CD14-positive monocyte (primary cell): Measurements from ENCODE around the gene DAGLA. TPM values are rescaled to one million over a fixed set of nuclear protein-coding genes. Genes with fewer than 3 reads are reported as not detected.

ENCODE experiments used
- DNase-seq, 3 donors: peaks; one replicate each; pipeline ENCODE4 v3.0.0-alpha.2; 2011 to 2022
- H2AFZ ChIP-seq: 2 replicates; pipeline ENCODE4 v1.6.0; 2012; ENCODE audit warnings: mild to moderate bottlenecking, low read depth, low read length, inconsistent platforms; ENCODE audit not compliant: insufficient read depth, poor library complexity, severe bottlenecking
- H3K27ac ChIP-seq, 2 donors: 1 replicate in 1 of 2; 2 replicates in 1 of 2; pipeline ENCODE4 v1.5.1; 2012 to 2013; ENCODE audit warnings: low read length in 2 of 2, control low read depth in 1 of 2, inconsistent platforms in 1 of 2, low read depth in 1 of 2, mild to moderate bottlenecking in 1 of 2
- H3K27me3 ChIP-seq, 2 donors: one replicate each; pipeline versions ENCODE4 v1.6.0 to v1.6.1; 2011 to 2013; ENCODE audit warnings: low read length in 2 of 2; ENCODE audit not compliant: control insufficient read depth in 2 of 2, insufficient read depth in 2 of 2
- H3K36me3 ChIP-seq, 2 donors: replicated peaks in 1 of 2; 1 replicate in 1 of 2; 2 replicates in 1 of 2; pipeline versions ENCODE4 v1.5.1 to v1.6.1; 2012 to 2013; ENCODE audit warnings: low read length in 2 of 2, control low read depth in 1 of 2, inconsistent platforms in 1 of 2, mild to moderate bottlenecking in 1 of 2; ENCODE audit not compliant: insufficient read depth in 2 of 2, control insufficient read depth in 1 of 2
- H3K4me1 ChIP-seq, 2 donors: 1 replicate in 1 of 2; 2 replicates in 1 of 2; pipeline versions ENCODE4 v1.5.1 to v1.6.1; 2012 to 2013; ENCODE audit warnings: low read length in 2 of 2, control low read depth in 1 of 2, inconsistent platforms in 1 of 2, mild to moderate bottlenecking in 1 of 2, moderate library complexity in 1 of 2; ENCODE audit not compliant: insufficient read depth in 2 of 2, control insufficient read depth in 1 of 2
- H3K4me2 ChIP-seq: replicated peaks from 2 replicates; pipeline ENCODE3; 2012; ENCODE audit warnings: low read length, moderate library complexity, mild to moderate bottlenecking; ENCODE audit not compliant: poor library complexity, severe bottlenecking; ENCODE audit errors: extremely low read depth
- H3K4me3 ChIP-seq, 3 experiments: fragments of 200-600 bp in 1 of 3; sonication (generic) in 1 of 3; replicated peaks in 1 of 3; 1 replicate in 2 of 3; 2 replicates in 1 of 3; pipeline ENCODE4 v1.5.1; 2011 to 2013; ENCODE audit warnings: low read length in 3 of 3, mild to moderate bottlenecking in 3 of 3, control low read depth in 2 of 3, low read depth in 2 of 3, inconsistent platforms in 1 of 3, moderate library complexity in 1 of 3
- H3K79me2 ChIP-seq: 2 replicates; pipeline ENCODE4 v1.6.0; 2012; ENCODE audit warnings: mild to moderate bottlenecking, control low read depth, inconsistent platforms, low read length, moderate library complexity; ENCODE audit not compliant: insufficient read depth
- H3K9ac ChIP-seq: 2 replicates; pipeline ENCODE4 v1.6.0; 2017; ENCODE audit warnings: low read length, mild to moderate bottlenecking; ENCODE audit not compliant: insufficient read depth, poor library complexity, severe bottlenecking
- H3K9me3 ChIP-seq, 2 donors: replicated peaks in 1 of 2; 1 replicate in 1 of 2; 2 replicates in 1 of 2; pipeline versions ENCODE4 v1.5.1 to v1.6.1; 2012 to 2013; ENCODE audit warnings: low read length in 2 of 2, control low read depth in 1 of 2; ENCODE audit not compliant: control insufficient read depth in 1 of 2, insufficient read depth in 1 of 2
- H4K20me1 ChIP-seq: 2 replicates; pipeline ENCODE4 v1.6.0; 2012; ENCODE audit warnings: mild to moderate bottlenecking, low read length, control low read depth, moderate library complexity; ENCODE audit not compliant: insufficient read depth
- H3K27ac Mint-ChIP-seq, 7 donors: one replicate each; pipeline ENCODE4 v1.8.0; 2020; ENCODE audit warnings: mild to moderate bottlenecking in 7 of 7, mixed read lengths in 7 of 7, moderate library complexity in 6 of 7, inconsistent platforms in 2 of 7
- H3K27me3 Mint-ChIP-seq, 3 donors: one replicate each; pipeline ENCODE4 v1.8.0; 2021 to 2022; ENCODE audit warnings: low read depth in 3 of 3, mild to moderate bottlenecking in 3 of 3, mixed read lengths in 3 of 3, moderate library complexity in 3 of 3, inconsistent platforms in 1 of 3
- H3K36me3 Mint-ChIP-seq, 2 donors: one replicate each; pipeline ENCODE4 v1.8.0; 2020; ENCODE audit warnings: mixed read lengths in 2 of 2, inconsistent platforms in 1 of 2, mild to moderate bottlenecking in 1 of 2
- H3K4me1 Mint-ChIP-seq: one replicate; pipeline ENCODE4 v1.8.0; 2020; ENCODE audit warnings: mild to moderate bottlenecking, mixed read lengths
- H3K4me3 Mint-ChIP-seq, 2 donors: one replicate each; pipeline ENCODE4 v1.8.0; 2020; ENCODE audit warnings: mild to moderate bottlenecking in 2 of 2, mixed read lengths in 2 of 2, moderate library complexity in 1 of 2
- H3K9me3 Mint-ChIP-seq, 7 donors: one replicate each; pipeline ENCODE4 v1.8.0; 2020 to 2022; ENCODE audit warnings: mixed read lengths in 7 of 7, mild to moderate bottlenecking in 6 of 7, moderate library complexity in 6 of 7, inconsistent platforms in 2 of 7
- CTCF ChIP-seq: fragments of 200-600 bp; IDR thresholded peaks from one replicate; pipeline ENCODE4 v1.8.0; 2022; ENCODE audit warnings: antibody characterized with exemption, mild to moderate bottlenecking
- WGBS: methylation state at CpG from one replicate; pipeline ENCODE4 v1.1.5; 2013; ENCODE audit warnings: missing lambda C conversion rate; ENCODE audit not compliant: insufficient coverage; 5-methylcytosine and 5-hydroxymethylcytosine counted together
- intact Hi-C, 2 donors: fragments of 100-400 bp; cut with micrococcal nuclease; formaldehyde crosslinking; loops; one replicate each; pipeline versions ENCODE4 v1.15.0 to v1.15.1; 2023
- polyA plus RNA-seq, 3 donors: library from polyadenylated mRNA; depleted of rRNA in 1 of 3; unstranded in 2 of 3; stranded (reverse) in 1 of 3; fragments of 300-500 nt in 2 of 3; fragments of >200 nt in 1 of 3; fragmentation: Illumina TruSeq in 2 of 3; gene quantifications; 1 replicate in 2 of 3; 2 replicates in 1 of 3; pipeline ENCODE4 v1.2.3, GENCODE V29; 2012 to 2021

DAGLA gene
- polyA plus RNA-seq, 3 donors, result 0.16 to 6.7 (median 0.73) TPM

- Mint-ChIP-seq H3K4me3 (no peak overlapping the region), H3K27ac (peak overlapping the region in 1 of 7 donors; percentile 15), H3K27me3 (peaks cover 3 to 7% (median 6%) of the 10 kb centered on the region in 3 donors), H3K36me3 (no peaks in the 10 kb centered on the region), H3K4me1 (peaks cover 16% of the 10 kb centered on the region), H3K9me3 (no peaks in the 10 kb centered on the region)
- no peak for DNase-seq
- H4K20me1 ChIP-seq, result no peaks in the 10 kb centered on the region
- H2AFZ ChIP-seq, result peak overlapping the region; percentile 29
- no peak for TF ChIP-seq CTCF
- H3K4me2 ChIP-seq, result no peak overlapping the region
- no peaks in the 10 kb centered on the region for H3K9me3 ChIP-seq
- WGBS, result 95% methylated on average over 10 of the region's 15 CpGs
- no peaks in the 10 kb centered on the region for H3K27me3 ChIP-seq
- H3K27ac ChIP-seq, result no peak overlapping the region
- intact Hi-C loops, result no loop called here
- H3K79me2 ChIP-seq, result no peaks in the 10 kb centered on the region
- no peak overlapping the region for H3K4me3 ChIP-seq
- H3K9ac ChIP-seq, result no peak overlapping the region
- no peaks in the 10 kb centered on the region for H3K36me3 ChIP-seq
- peaks cover 14% of the 10 kb centered on the region in 2 donors for H3K4me1 ChIP-seq
Measured at GRCh38 chr11:61771195-61771894, 91.2 kb downstream of the DAGLA start.

- Histone ChIP-seq H3K4me3 (no peak overlapping the region), H3K27ac (peak overlapping the region in 1 of 2 donors; percentile 48), H3K9me3 (no peaks in the 10 kb centered on the region), H3K36me3 (no peaks in the 10 kb centered on the region), H3K4me2 (no peak overlapping the region), H3K79me2 (no peaks in the 10 kb centered on the region), H3K27me3 (no peaks in the 10 kb centered on the region), H4K20me1 (no peaks in the 10 kb centered on the region), H3K4me1 (peaks cover 17 to 20% of the 10 kb centered on the region in 2 donors), H2AFZ (peak overlapping the region; percentile 91), H3K9ac (peak overlapping the region; percentile 21)
- no peaks in the 10 kb centered on the region for H3K9me3 Mint-ChIP-seq
- DNase-seq, result no peak
- peaks cover 21% of the 10 kb centered on the region for H3K4me1 Mint-ChIP-seq
- H3K27me3 Mint-ChIP-seq, result peaks cover 6 to 12% (median 7%) of the 10 kb centered on the region in 3 donors
- no peak overlapping the region for H3K27ac Mint-ChIP-seq
- no peak overlapping the region for H3K4me3 Mint-ChIP-seq
- no peak for TF ChIP-seq CTCF
- WGBS, result 80% methylated on average over 1 of the region's 7 CpGs
- no peaks in the 10 kb centered on the region for H3K36me3 Mint-ChIP-seq
- intact Hi-C loops, result no loop called here
Measured at GRCh38 chr11:61771985-61772455, 91.8 kb downstream of the DAGLA start.
